K562 (cell line): ENCODE measurements around the gene HELZ. TPM values are rescaled to one million over a fixed set of nuclear protein-coding genes. Genes with fewer than 3 reads are reported as not detected.

Experiments
- ATAC-seq: fragments of 200-7000 bp; cut with Tn5 transposase; 3 replicates; pipeline ENCODE4 v1.9.1; 2020; ENCODE audit warnings: moderate library complexity
- BruUV-seq: library from RNA; stranded (reverse); fragments of 400-500 nt; replicated peaks from 2 replicates; lab custom pipeline; 2021; lab: Mats Ljungman, UMichigan
- CTCF ChIA-PET: fragments of 300-600 bp; formaldehyde crosslinking; extraction: SDS; loops from one replicate; lab custom pipeline; 2021; ENCODE audit warnings: low intra/inter-chr PET ratio; lab: Yijun Ruan, JAX
- POLR2A ChIA-PET: fragments of 300-600, 350-650 bp; sonication (Branson Sonifier 250); formaldehyde crosslinking; extraction: SDS; loops from one replicate; lab custom pipeline; 2021; ENCODE audit warnings: antibody characterized with exemption, inconsistent platforms; lab: Yijun Ruan, JAX
- DNase-seq, 4 experiments: peaks; one replicate each; pipeline versions ENCODE4 v3.0.0 to v3.0.0-alpha.2; 2011 to 2018; ENCODE audit warnings: low spot score in 3 of 4, mixed read lengths in 3 of 4; ENCODE audit errors: extremely low read depth in 1 of 4
- FAIRE-seq: peaks from 2 replicates; lab custom pipeline; 2011; peaks lifted over from hg19 to GRCh38; lab: Jason Lieb, UNC
- H2AFZ ChIP-seq: 2 replicates; pipeline ENCODE4 v1.6.0; 2011; ENCODE audit warnings: low read depth, low read length, control low read depth, inconsistent platforms
- H3K27ac ChIP-seq: fragments of 200-600 bp; 3 replicates; pipeline ENCODE4 v1.8.0; 2011; ENCODE audit warnings: low read depth, mild to moderate bottlenecking, control low read depth, inconsistent platforms, low read length, moderate library complexity, mixed read lengths; ENCODE audit errors: extremely low read depth
- H3K27me3 ChIP-seq, 2 experiments: fragments of 300-600 bp in 1 of 2; 2 replicates in 1 of 2; 3 replicates in 1 of 2; pipeline versions ENCODE4 v1.6.0 to v1.8.0; 2011; ENCODE audit warnings: inconsistent platforms in 2 of 2, low read length in 2 of 2, mild to moderate bottlenecking in 1 of 2, mixed read lengths in 1 of 2, moderate library complexity in 1 of 2; ENCODE audit not compliant: control insufficient read depth in 2 of 2, insufficient read depth in 2 of 2
- H3K36me3 ChIP-seq: fragments of 300-600 bp; 3 replicates; pipeline ENCODE4 v1.8.0; 2011; ENCODE audit warnings: mild to moderate bottlenecking, low read length, inconsistent platforms; ENCODE audit not compliant: control insufficient read depth, insufficient read depth
- H3K4me1 ChIP-seq, 2 experiments: fragments of 200-600 bp in 1 of 2; replicated peaks in 1 of 2; 2 replicates in 1 of 2; 3 replicates in 1 of 2; pipeline versions ENCODE4 v1.5.1 to v1.8.0; 2011; ENCODE audit warnings: inconsistent platforms in 2 of 2, low read length in 2 of 2, mild to moderate bottlenecking in 1 of 2, mixed read lengths in 1 of 2, moderate library complexity in 1 of 2; ENCODE audit not compliant: control insufficient read depth in 2 of 2, insufficient read depth in 2 of 2
- H3K4me2 ChIP-seq: 2 replicates; pipeline ENCODE4 v1.6.1; 2011; ENCODE audit warnings: low read length, control low read depth, inconsistent platforms, mixed read lengths; ENCODE audit not compliant: insufficient read depth
- H3K4me3 ChIP-seq: fragments of 200-600 bp; sonication (generic), shearing (Covaris generic); 2 replicates; pipeline ENCODE4 v1.5.1; 2016; ENCODE audit warnings: control low read depth, inconsistent platforms
- H3K79me2 ChIP-seq: fragments of 200-600 bp; 3 replicates; pipeline ENCODE4 v1.8.0; 2011; ENCODE audit warnings: low read length, inconsistent platforms; ENCODE audit not compliant: control insufficient read depth, insufficient read depth
- H3K9ac ChIP-seq, 2 experiments: 2 replicates each; pipeline versions ENCODE4 v1.6.0 to v1.6.1; 2011; ENCODE audit warnings: low read depth in 2 of 2, low read length in 2 of 2, control low read depth in 1 of 2, inconsistent platforms in 1 of 2, mild to moderate bottlenecking in 1 of 2, mixed read lengths in 1 of 2; ENCODE audit not compliant: insufficient read depth in 1 of 2
- H3K9me1 ChIP-seq: one replicate; pipeline ENCODE4 v1.6.0; 2011; ENCODE audit warnings: inconsistent platforms, mild to moderate bottlenecking, low read length, moderate library complexity; ENCODE audit not compliant: control insufficient read depth, insufficient read depth
- H3K9me3 ChIP-seq: replicated peaks from 2 replicates; pipeline ENCODE4 v1.5.1; 2011; ENCODE audit warnings: low read depth, low read length, inconsistent platforms; ENCODE audit not compliant: control insufficient read depth, insufficient read depth
- H4K20me1 ChIP-seq: replicated peaks from 2 replicates; pipeline ENCODE4 v1.6.1; 2011; ENCODE audit warnings: low read length, inconsistent platforms, mixed read lengths; ENCODE audit not compliant: control insufficient read depth, insufficient read depth
- E4F1 ChIP-seq: fragments of 250-450 bp; sonication (Bioruptor Pico); IDR thresholded peaks from 2 replicates; pipeline ENCODE4 v1.5.0; 2021; ENCODE audit warnings: mild to moderate bottlenecking, borderline replicate concordance
- FOXJ2 ChIP-seq: fragments of 200-800 bp; sonication (Bioruptor generic); IDR thresholded peaks from 2 replicates; pipeline ENCODE4 v1.6.1; 2016; ENCODE audit warnings: missing genetic modification characterization, missing compliant biosample characterization
- GTF2E2 ChIP-seq: fragments of 200-800 bp; sonication (Bioruptor generic); IDR thresholded peaks from 2 replicates; pipeline ENCODE4 v1.6.1; 2016; ENCODE audit warnings: missing genetic modification characterization, missing compliant biosample characterization
- JUND ChIP-seq, 2 experiments: IDR thresholded peaks; 2 replicates in 1 of 2; 3 replicates in 1 of 2; pipeline ENCODE4 v1.6.1; 2011; ENCODE audit warnings: borderline replicate concordance in 2 of 2, low read depth in 2 of 2, low read length in 2 of 2, improper control_type of control experiment in 1 of 2, missing biosample characterization in 1 of 2, missing genetic modification characterization in 1 of 2, missing genetic modification reagents in 1 of 2
- NCOA6 ChIP-seq: fragments of 450-650 bp; IDR thresholded peaks from 2 replicates; pipeline ENCODE4 v1.6.1; 2017; ENCODE audit warnings: mild to moderate bottlenecking
- SP1 ChIP-seq: sonication (generic); formaldehyde crosslinking; IDR thresholded peaks from 2 replicates; pipeline ENCODE4 v1.8.1; 2022; ENCODE audit warnings: mild to moderate bottlenecking, missing genetic modification reagents
- ZBTB2 ChIP-seq: fragments of 450-650 bp; IDR thresholded peaks from 2 replicates; pipeline ENCODE4 v1.6.1; 2016; ENCODE audit warnings: antibody characterized with exemption
- ZNF197 ChIP-seq: fragments of 200-800 bp; sonication (Bioruptor generic); IDR thresholded peaks from 2 replicates; pipeline ENCODE4 v1.6.1; 2016; ENCODE audit warnings: low read depth, missing genetic modification characterization, missing compliant biosample characterization
- ZNF217 ChIP-seq: sonication (generic); formaldehyde crosslinking; IDR thresholded peaks from 2 replicates; pipeline ENCODE4 v1.8.0; 2022; ENCODE audit warnings: mild to moderate bottlenecking, missing genetic modification reagents
- ZNF707 ChIP-seq: fragments of 250-450 bp; sonication (Bioruptor Pico); conservative IDR thresholded peaks from 2 replicates; pipeline ENCODE4 v1.8.0; 2022; ENCODE audit warnings: inconsistent platforms, mild to moderate bottlenecking, moderate library complexity
- ZNF77 ChIP-seq: fragments of 250-450 bp; sonication (Bioruptor Pico); IDR thresholded peaks from 2 replicates; pipeline ENCODE4 v1.5.0; 2020
- WGBS: fragments of 100-300 bp; shearing (Covaris generic); methylation state at CpG from one replicate; pipeline ENCODE4 v1.1.6; 2016; ENCODE audit warnings: low coverage, mixed read lengths; ENCODE audit not compliant: insufficient coverage; ENCODE audit errors: missing lambda C conversion rate; 5-methylcytosine and 5-hydroxymethylcytosine counted together
- in situ Hi-C: fragments of 300-500 bp; cut with MboI; formaldehyde crosslinking; loops from 4 replicates; pipeline ENCODE4 v1.15.0; 2018; ENCODE audit warnings: inconsistent platforms, mixed read lengths
- intact Hi-C: fragments of 100-400 bp; cut with micrococcal nuclease; formaldehyde crosslinking; loops from 2 replicates; pipeline ENCODE4 v1.14.2; 2022
- polyA plus RNA-seq, 8 experiments: library from polyadenylated mRNA; depleted of rRNA in 4 of 8; stranded (reverse) in 5 of 8; unstranded in 3 of 8; fragments of >200 nt; fragmentation: Nextera tagmentation in 2 of 8; fragmentation: Illumina TruSeq in 1 of 8; extraction: Ambion mirVana in 2 of 8; extraction: Trizol in 1 of 8; gene quantifications; 2 replicates each; pipeline versions ENCODE4 v1.2.1 to v1.2.3, GENCODE V29; 2011 to 2014; ENCODE audit warnings: inconsistent platforms in 1 of 8, missing spikeins in 1 of 8
- total RNA-seq, 7 experiments: library from RNA; depleted of rRNA in 6 of 7; stranded (reverse); fragments of >200 nt in 6 of 7; fragmentation: Illumina TruSeq in 2 of 7; extraction: Trizol in 2 of 7; gene quantifications; 2 replicates each; pipeline versions ENCODE4 v1.2.1 to v1.2.3, GENCODE V29; 2011 to 2021; ENCODE audit warnings: low replicate concordance in 1 of 7
- TF ChIP-seq, protein P1 (sequence below): IDR thresholded peaks from 2 replicates; pipeline ENCODE4 v1.6.1; 2011; ENCODE audit warnings: borderline replicate concordance, low read depth, mild to moderate bottlenecking, moderate library complexity, low read length; ENCODE audit not compliant: insufficient read depth, poor library complexity, severe bottlenecking
- TF ChIP-seq, protein P2 (sequence below): fragments of 450-650 bp; IDR thresholded peaks from 2 replicates; pipeline ENCODE4 v1.7.0; 2016; ENCODE audit warnings: borderline replicate concordance

HELZ gene
- total and polyA plus RNA-seq, 9 of the 15 experiments (the other 6 are each of a cell fraction or from before 2014, with no cell fraction given) = 5.2 to 39.8 (median 17.3) TPM

- POLR2A ChIA-PET = interaction anchor here (0.6 kb wide), 1 partner anchor 79 kb away, joined by 3 read pairs; no protein-coding TSS in a partner anchor
- FAIRE-seq (no peak), ATAC-seq (no peak), DNase-seq (no peak)
- H3K4me3 ChIP-seq = no peak overlapping the region
- no peaks in the 10 kb centered on the region for H3K4me1 ChIP-seq
- intact Hi-C loops = no loop called here
- WGBS = 28% methylated on average over 6 of the region's 6 CpGs
- CTCF ChIA-PET = no interaction called here
- H2AFZ ChIP-seq = no peak overlapping the region
- H4K20me1 ChIP-seq = no peaks in the 10 kb centered on the region
- H3K79me2 ChIP-seq = no peaks in the 10 kb centered on the region
- no peak for TF ChIP-seq FOXJ2 (tag)
- TF ChIP-seq ZNF77 = no peak
- no peak for TF ChIP-seq ZNF707
- TF ChIP-seq ZBTB2 = no peak
- TF ChIP-seq JUND (IDR thresholded peaks at IDR 0.05; ENCODE audit: borderline replicate concordance, low read depth, low read length) = no peak
- TF ChIP-seq JUND (tag; IDR thresholded peaks at IDR 0.05; ENCODE audit: borderline replicate concordance, low read depth, low read length) = no peak
- TF ChIP-seq, protein P1, sequence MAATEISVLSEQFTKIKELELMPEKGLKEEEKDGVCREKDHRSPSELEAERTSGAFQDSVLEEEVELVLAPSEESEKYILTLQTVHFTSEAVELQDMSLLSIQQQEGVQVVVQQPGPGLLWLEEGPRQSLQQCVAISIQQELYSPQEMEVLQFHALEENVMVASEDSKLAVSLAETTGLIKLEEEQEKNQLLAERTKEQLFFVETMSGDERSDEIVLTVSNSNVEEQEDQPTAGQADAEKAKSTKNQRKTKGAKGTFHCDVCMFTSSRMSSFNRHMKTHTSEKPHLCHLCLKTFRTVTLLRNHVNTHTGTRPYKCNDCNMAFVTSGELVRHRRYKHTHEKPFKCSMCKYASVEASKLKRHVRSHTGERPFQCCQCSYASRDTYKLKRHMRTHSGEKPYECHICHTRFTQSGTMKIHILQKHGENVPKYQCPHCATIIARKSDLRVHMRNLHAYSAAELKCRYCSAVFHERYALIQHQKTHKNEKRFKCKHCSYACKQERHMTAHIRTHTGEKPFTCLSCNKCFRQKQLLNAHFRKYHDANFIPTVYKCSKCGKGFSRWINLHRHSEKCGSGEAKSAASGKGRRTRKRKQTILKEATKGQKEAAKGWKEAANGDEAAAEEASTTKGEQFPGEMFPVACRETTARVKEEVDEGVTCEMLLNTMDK = no peak
- TF ChIP-seq SP1 (CRISPR knock-in tag) = no peak
- TF ChIP-seq NCOA6 = no peak
- TF ChIP-seq, protein P2, sequence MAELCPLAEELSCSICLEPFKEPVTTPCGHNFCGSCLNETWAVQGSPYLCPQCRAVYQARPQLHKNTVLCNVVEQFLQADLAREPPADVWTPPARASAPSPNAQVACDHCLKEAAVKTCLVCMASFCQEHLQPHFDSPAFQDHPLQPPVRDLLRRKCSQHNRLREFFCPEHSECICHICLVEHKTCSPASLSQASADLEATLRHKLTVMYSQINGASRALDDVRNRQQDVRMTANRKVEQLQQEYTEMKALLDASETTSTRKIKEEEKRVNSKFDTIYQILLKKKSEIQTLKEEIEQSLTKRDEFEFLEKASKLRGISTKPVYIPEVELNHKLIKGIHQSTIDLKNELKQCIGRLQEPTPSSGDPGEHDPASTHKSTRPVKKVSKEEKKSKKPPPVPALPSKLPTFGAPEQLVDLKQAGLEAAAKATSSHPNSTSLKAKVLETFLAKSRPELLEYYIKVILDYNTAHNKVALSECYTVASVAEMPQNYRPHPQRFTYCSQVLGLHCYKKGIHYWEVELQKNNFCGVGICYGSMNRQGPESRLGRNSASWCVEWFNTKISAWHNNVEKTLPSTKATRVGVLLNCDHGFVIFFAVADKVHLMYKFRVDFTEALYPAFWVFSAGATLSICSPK = no peak
- TF ChIP-seq E4F1 (CRISPR knock-in tag) = no peak
- no peak for TF ChIP-seq ZNF197 (CRISPR knock-in tag)
- no peak for TF ChIP-seq ZNF217 (CRISPR knock-in tag)
- TF ChIP-seq GTF2E2 (tag) = no peak
- H3K9me3 ChIP-seq = no peaks in the 10 kb centered on the region
- H3K27ac ChIP-seq = no peak overlapping the region
- H3K36me3 ChIP-seq = no peaks in the 10 kb centered on the region
- no peak overlapping the region for H3K9ac ChIP-seq
- in situ Hi-C loops = no loop called here
- no peaks in the 10 kb centered on the region for H3K9me1 ChIP-seq
- no TSS peak for BruUV-seq
- H3K27me3 ChIP-seq = no peaks in the 10 kb centered on the region
- no peak overlapping the region for H3K4me2 ChIP-seq
Measured at GRCh38 chr17:67280279-67280678, 35.3 kb upstream of the HELZ start.
